GM12878 (cell line): ENCODE results near the gene SAFB. TPM values are rescaled to one million over a fixed set of nuclear protein-coding genes. Genes with fewer than 3 reads are reported as not detected.

ENCODE experiments used
- ATAC-seq: fragments of 200-7000 bp; cut with Tn5 transposase; 3 replicates; pipeline ENCODE4 v1.9.1; 2020; ENCODE audit warnings: mild to moderate bottlenecking, moderate library complexity
- BruUV-seq: library from RNA; stranded (reverse); fragments of 400-500 nt; replicated peaks from 2 replicates; lab custom pipeline; 2021; lab: Mats Ljungman, UMichigan
- CTCF ChIA-PET: fragments of 300-600 bp; sonication (Branson Sonifier 250); formaldehyde crosslinking; extraction: SDS; loops from one replicate; lab custom pipeline; 2021; ENCODE audit warnings: inconsistent platforms; lab: Yijun Ruan, JAX
- POLR2A ChIA-PET: fragments of 350-600 bp; formaldehyde crosslinking; extraction: SDS; loops from one replicate; lab custom pipeline; 2021; ENCODE audit warnings: inconsistent platforms; lab: Charles Lee
- RAD21 ChIA-PET: fragments of 300-600 bp; sonication (Branson Sonifier 250); formaldehyde crosslinking; loops from one replicate; lab custom pipeline; 2023; ENCODE audit warnings: antibody characterized with exemption; ENCODE audit not compliant: unreplicated experiment; lab: Charles Lee
- SMC1A ChIA-PET: fragments of 300-600 bp; sonication (Branson Sonifier 250); formaldehyde crosslinking; loops from one replicate; lab custom pipeline; 2023; ENCODE audit not compliant: unreplicated experiment, uncharacterized antibody; lab: Charles Lee
- DNase-seq: peaks from one replicate; pipeline ENCODE4 v3.0.0-alpha.2; 2011; ENCODE audit warnings: low read depth, low spot score
- FAIRE-seq: peaks from 3 replicates; lab custom pipeline; 2011; peaks lifted over from hg19 to GRCh38; lab: Jason Lieb, UNC
- H2AFZ ChIP-seq: 2 replicates; pipeline ENCODE4 v1.6.0; 2011; ENCODE audit warnings: low read depth, low read length, control low read depth; ENCODE audit not compliant: control insufficient read depth
- H3K27ac ChIP-seq: 2 replicates; pipeline ENCODE4 v1.5.1; 2011; ENCODE audit warnings: control low read depth; ENCODE audit not compliant: control insufficient read depth, insufficient read depth
- H3K27me3 ChIP-seq, 2 experiments: replicated peaks in 1 of 2; 2 replicates each; pipeline versions ENCODE4 v1.6.0 to v1.6.1; 2011; ENCODE audit warnings: low read length in 1 of 2; ENCODE audit not compliant: control insufficient read depth in 2 of 2, insufficient read depth in 2 of 2
- H3K36me3 ChIP-seq, 2 experiments: 2 replicates each; pipeline ENCODE4 v1.5.1; 2011; ENCODE audit warnings: low read length in 1 of 2; ENCODE audit not compliant: control insufficient read depth in 2 of 2, insufficient read depth in 2 of 2
- H3K4me1 ChIP-seq: 2 replicates; pipeline ENCODE4 v1.6.1; 2011; ENCODE audit warnings: mild to moderate bottlenecking, low read length, moderate library complexity, mixed read lengths; ENCODE audit not compliant: control insufficient read depth, insufficient read depth
- H3K4me2 ChIP-seq: 2 replicates; pipeline ENCODE4 v1.6.0; 2011; ENCODE audit warnings: control low read depth; ENCODE audit not compliant: control insufficient read depth, insufficient read depth
- H3K4me3 ChIP-seq: fragments of 200-600 bp; sonication (generic); 2 replicates; pipeline ENCODE4 v1.5.1; 2016
- H3K79me2 ChIP-seq: 2 replicates; pipeline ENCODE4 v1.6.0; 2011; ENCODE audit warnings: low read length; ENCODE audit not compliant: control insufficient read depth, insufficient read depth
- H3K9ac ChIP-seq: 2 replicates; pipeline ENCODE4 v1.8.0; 2011; ENCODE audit warnings: low read length, control low read depth, mixed read lengths; ENCODE audit not compliant: control insufficient read depth, insufficient read depth
- H3K9me3 ChIP-seq: replicated peaks from 3 replicates; pipeline ENCODE4 v1.5.1; 2011; ENCODE audit warnings: mild to moderate bottlenecking, low read length; ENCODE audit not compliant: control insufficient read depth, insufficient read depth
- H4K20me1 ChIP-seq: 2 replicates; pipeline ENCODE4 v1.6.0; 2011; ENCODE audit not compliant: control insufficient read depth, insufficient read depth
- EP300 ChIP-seq, 2 experiments: fragments of 150-350 bp in 1 of 2; IDR thresholded peaks; 2 replicates each; pipeline ENCODE4 v1.6.1; 2011 to 2012; ENCODE audit warnings: low read depth in 2 of 2, low read length in 2 of 2, borderline replicate concordance in 1 of 2, improper control_type of control experiment in 1 of 2, inconsistent platforms in 1 of 2; ENCODE audit not compliant: control insufficient read depth in 1 of 2
- MYC ChIP-seq: IDR thresholded peaks from 2 replicates; pipeline ENCODE4 v1.6.1; 2011; ENCODE audit warnings: mild to moderate bottlenecking, low read length, moderate library complexity, inconsistent platforms; ENCODE audit not compliant: insufficient read depth, insufficient replicate concordance, insufficient read length, severe bottlenecking
- TARDBP ChIP-seq: IDR thresholded peaks from 2 replicates; pipeline ENCODE4 v1.6.1; 2016; ENCODE audit warnings: borderline replicate concordance
- TBL1XR1 ChIP-seq: IDR thresholded peaks from 2 replicates; pipeline ENCODE4 v1.6.1; 2012; ENCODE audit warnings: low read depth, low read length, improper control_type of control experiment
- WGBS: methylation state at CpG from one replicate; pipeline ENCODE4 v1.1.6; 2016; ENCODE audit warnings: low lambda C conversion rate; ENCODE audit not compliant: insufficient replicate concordance, insufficient coverage; ENCODE audit errors: missing lambda C conversion rate; 5-methylcytosine and 5-hydroxymethylcytosine counted together
- in situ Hi-C: fragments of 300-500 bp; cut with MboI; formaldehyde crosslinking; loops from 9 replicates; pipeline ENCODE4 v1.14.3; 2018; ENCODE audit warnings: mixed read lengths
- intact Hi-C: fragments of 100-400 bp; cut with micrococcal nuclease; formaldehyde crosslinking; loops from one replicate; pipeline ENCODE4 v1.14.2; 2022; ENCODE audit not compliant: unreplicated experiment
- polyA plus RNA-seq, 11 experiments: library from polyadenylated mRNA; depleted of rRNA in 4 of 11; unstranded in 6 of 11; stranded (reverse) in 5 of 11; fragments of >200 nt; fragmentation: Nextera tagmentation in 4 of 11; fragmentation: Illumina TruSeq in 1 of 11; extraction: Ambion mirVana in 4 of 11; extraction: Trizol in 1 of 11; gene quantifications; 1 replicate in 1 of 11; 2 replicates in 10 of 11; pipeline versions ENCODE4 v1.2.1 to v1.2.3, GENCODE V29; 2011 to 2016; ENCODE audit warnings: inconsistent platforms in 2 of 11, missing spikeins in 2 of 11, low read depth in 1 of 11
- total RNA-seq, 4 experiments: library from RNA; depleted of rRNA in 3 of 4; stranded (reverse); fragments of >200 nt in 3 of 4; fragmentation: Illumina TruSeq in 1 of 4; extraction: Trizol in 1 of 4; gene quantifications; 2 replicates each; pipeline versions ENCODE4 v1.2.1 to v1.2.3, GENCODE V29; 2013 to 2021
- TF ChIP-seq, protein P1 (sequence below): IDR thresholded peaks from 2 replicates; pipeline ENCODE4 v1.6.1; 2011; ENCODE audit warnings: low read depth, mild to moderate bottlenecking, low read length, moderate library complexity, borderline replicate concordance; ENCODE audit errors: extremely low read depth
- TF ChIP-seq, protein P2 (sequence below): IDR thresholded peaks from 2 replicates; pipeline ENCODE4 v1.6.1; 2012; ENCODE audit warnings: improper control_type of control experiment, low read depth, low read length; ENCODE audit not compliant: insufficient replicate concordance
- TF ChIP-seq, protein P3 (sequence below): IDR thresholded peaks from 2 replicates; pipeline ENCODE4 v1.6.1; 2011; ENCODE audit warnings: low read depth, low read length, improper control_type of control experiment, borderline replicate concordance
- TF ChIP-seq, protein P4 (sequence below): fragments of 150-350 bp; IDR thresholded peaks from 2 replicates; pipeline ENCODE4 v1.6.1; 2016; ENCODE audit warnings: low read depth, low read length

The SAFB gene
- total and polyA plus RNA-seq, 10 of the 15 experiments (the other 5 are each of a cell fraction or from before 2014, with no cell fraction given): 1.6 to 131 (median 61.2) TPM

- SMC1A ChIA-PET: no interaction called here
- Histone ChIP-seq H3K4me2 (no peak overlapping the region), H3K9ac (no peak overlapping the region), H3K27me3 (no peaks in the 10 kb centered on the region), H3K4me1 (peaks cover 5% of the 10 kb centered on the region; the same call in 1 of the 2 replicates), H3K27ac (no peak overlapping the region), H3K9me3 (no peaks in the 10 kb centered on the region), H3K36me3 (peaks cover 2% of the 10 kb centered on the region in 2 experiments; a peak in 2 of 4 replicates), H3K79me2 (peaks cover 12% of the 10 kb centered on the region), H4K20me1 (no peaks in the 10 kb centered on the region), H3K4me3 (no peak overlapping the region), H2AFZ (no peak overlapping the region)
- FAIRE-seq: no peak
- POLR2A ChIA-PET: no interaction called here
- no peak for DNase-seq
- CTCF ChIA-PET: interaction anchor here (1.1 to 2.7 kb wide), 2 partner anchors 10 to 12 kb away, joined by 5 to 12 read pairs; partner anchors contain the start of gene RPL36
- RAD21 ChIA-PET: no interaction called here
- in situ Hi-C loops: no loop called here
- ATAC-seq: no peak
- no TSS peak for BruUV-seq
- TF ChIP-seq, protein P1, sequence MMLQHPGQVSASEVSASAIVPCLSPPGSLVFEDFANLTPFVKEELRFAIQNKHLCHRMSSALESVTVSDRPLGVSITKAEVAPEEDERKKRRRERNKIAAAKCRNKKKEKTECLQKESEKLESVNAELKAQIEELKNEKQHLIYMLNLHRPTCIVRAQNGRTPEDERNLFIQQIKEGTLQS: no peak
- no peak for TF ChIP-seq TARDBP
- no peak for TF ChIP-seq MYC
- TF ChIP-seq, protein P2, sequence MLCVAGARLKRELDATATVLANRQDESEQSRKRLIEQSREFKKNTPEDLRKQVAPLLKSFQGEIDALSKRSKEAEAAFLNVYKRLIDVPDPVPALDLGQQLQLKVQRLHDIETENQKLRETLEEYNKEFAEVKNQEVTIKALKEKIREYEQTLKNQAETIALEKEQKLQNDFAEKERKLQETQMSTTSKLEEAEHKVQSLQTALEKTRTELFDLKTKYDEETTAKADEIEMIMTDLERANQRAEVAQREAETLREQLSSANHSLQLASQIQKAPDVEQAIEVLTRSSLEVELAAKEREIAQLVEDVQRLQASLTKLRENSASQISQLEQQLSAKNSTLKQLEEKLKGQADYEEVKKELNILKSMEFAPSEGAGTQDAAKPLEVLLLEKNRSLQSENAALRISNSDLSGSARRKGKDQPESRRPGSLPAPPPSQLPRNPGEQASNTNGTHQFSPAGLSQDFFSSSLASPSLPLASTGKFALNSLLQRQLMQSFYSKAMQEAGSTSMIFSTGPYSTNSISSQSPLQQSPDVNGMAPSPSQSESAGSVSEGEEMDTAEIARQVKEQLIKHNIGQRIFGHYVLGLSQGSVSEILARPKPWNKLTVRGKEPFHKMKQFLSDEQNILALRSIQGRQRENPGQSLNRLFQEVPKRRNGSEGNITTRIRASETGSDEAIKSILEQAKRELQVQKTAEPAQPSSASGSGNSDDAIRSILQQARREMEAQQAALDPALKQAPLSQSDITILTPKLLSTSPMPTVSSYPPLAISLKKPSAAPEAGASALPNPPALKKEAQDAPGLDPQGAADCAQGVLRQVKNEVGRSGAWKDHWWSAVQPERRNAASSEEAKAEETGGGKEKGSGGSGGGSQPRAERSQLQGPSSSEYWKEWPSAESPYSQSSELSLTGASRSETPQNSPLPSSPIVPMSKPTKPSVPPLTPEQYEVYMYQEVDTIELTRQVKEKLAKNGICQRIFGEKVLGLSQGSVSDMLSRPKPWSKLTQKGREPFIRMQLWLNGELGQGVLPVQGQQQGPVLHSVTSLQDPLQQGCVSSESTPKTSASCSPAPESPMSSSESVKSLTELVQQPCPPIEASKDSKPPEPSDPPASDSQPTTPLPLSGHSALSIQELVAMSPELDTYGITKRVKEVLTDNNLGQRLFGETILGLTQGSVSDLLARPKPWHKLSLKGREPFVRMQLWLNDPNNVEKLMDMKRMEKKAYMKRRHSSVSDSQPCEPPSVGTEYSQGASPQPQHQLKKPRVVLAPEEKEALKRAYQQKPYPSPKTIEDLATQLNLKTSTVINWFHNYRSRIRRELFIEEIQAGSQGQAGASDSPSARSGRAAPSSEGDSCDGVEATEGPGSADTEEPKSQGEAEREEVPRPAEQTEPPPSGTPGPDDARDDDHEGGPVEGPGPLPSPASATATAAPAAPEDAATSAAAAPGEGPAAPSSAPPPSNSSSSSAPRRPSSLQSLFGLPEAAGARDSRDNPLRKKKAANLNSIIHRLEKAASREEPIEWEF: no peak
- TF ChIP-seq TBL1XR1: no peak
- no peak for TF ChIP-seq EP300 (IDR thresholded peaks at IDR 0.05; ENCODE audit: borderline replicate concordance in 1 of 2, control insufficient read depth in 1 of 2, low read depth in 2 of 2, low read length in 2 of 2)
- TF ChIP-seq, protein P3, sequence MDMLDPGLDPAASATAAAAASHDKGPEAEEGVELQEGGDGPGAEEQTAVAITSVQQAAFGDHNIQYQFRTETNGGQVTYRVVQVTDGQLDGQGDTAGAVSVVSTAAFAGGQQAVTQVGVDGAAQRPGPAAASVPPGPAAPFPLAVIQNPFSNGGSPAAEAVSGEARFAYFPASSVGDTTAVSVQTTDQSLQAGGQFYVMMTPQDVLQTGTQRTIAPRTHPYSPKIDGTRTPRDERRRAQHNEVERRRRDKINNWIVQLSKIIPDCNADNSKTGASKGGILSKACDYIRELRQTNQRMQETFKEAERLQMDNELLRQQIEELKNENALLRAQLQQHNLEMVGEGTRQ: no peak
- TF ChIP-seq, protein P4, sequence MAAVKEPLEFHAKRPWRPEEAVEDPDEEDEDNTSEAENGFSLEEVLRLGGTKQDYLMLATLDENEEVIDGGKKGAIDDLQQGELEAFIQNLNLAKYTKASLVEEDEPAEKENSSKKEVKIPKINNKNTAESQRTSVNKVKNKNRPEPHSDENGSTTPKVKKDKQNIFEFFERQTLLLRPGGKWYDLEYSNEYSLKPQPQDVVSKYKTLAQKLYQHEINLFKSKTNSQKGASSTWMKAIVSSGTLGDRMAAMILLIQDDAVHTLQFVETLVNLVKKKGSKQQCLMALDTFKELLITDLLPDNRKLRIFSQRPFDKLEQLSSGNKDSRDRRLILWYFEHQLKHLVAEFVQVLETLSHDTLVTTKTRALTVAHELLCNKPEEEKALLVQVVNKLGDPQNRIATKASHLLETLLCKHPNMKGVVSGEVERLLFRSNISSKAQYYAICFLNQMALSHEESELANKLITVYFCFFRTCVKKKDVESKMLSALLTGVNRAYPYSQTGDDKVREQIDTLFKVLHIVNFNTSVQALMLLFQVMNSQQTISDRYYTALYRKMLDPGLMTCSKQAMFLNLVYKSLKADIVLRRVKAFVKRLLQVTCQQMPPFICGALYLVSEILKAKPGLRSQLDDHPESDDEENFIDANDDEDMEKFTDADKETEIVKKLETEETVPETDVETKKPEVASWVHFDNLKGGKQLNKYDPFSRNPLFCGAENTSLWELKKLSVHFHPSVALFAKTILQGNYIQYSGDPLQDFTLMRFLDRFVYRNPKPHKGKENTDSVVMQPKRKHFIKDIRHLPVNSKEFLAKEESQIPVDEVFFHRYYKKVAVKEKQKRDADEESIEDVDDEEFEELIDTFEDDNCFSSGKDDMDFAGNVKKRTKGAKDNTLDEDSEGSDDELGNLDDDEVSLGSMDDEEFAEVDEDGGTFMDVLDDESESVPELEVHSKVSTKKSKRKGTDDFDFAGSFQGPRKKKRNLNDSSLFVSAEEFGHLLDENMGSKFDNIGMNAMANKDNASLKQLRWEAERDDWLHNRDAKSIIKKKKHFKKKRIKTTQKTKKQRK: no peak
- WGBS: 98% methylated on average over 10 of the region's 10 CpGs
- intact Hi-C loops: no loop called here
Observed at GRCh38 chr19:5677136-5677535, 54.3 kb downstream of the SAFB start.
